Spleen (tissue), 11 donors: ENCODE results near the gene VEZT. TPM values are rescaled to one million over a fixed set of nuclear protein-coding genes. Genes with fewer than 3 reads are reported as not detected.

Experiments
- DNase-seq: peaks from one replicate; pipeline ENCODE4 v3.0.0-alpha.2; 2020
- H3K27ac ChIP-seq, 8 donors: fragments of 200-600 bp; sonication (generic) in 7 of 8; 1 replicate in 4 of 8; 2 replicates in 4 of 8; pipeline versions ENCODE4 v1.5.0 to v1.8.0; 2016 to 2021; ENCODE audit warnings: inconsistent platforms in 4 of 8, mild to moderate bottlenecking in 4 of 8, moderate library complexity in 1 of 8
- H3K27me3 ChIP-seq, 7 donors: fragments of 200-600 bp; sonication (generic) in 6 of 7; replicated peaks in 1 of 7; 1 replicate in 4 of 7; 2 replicates in 3 of 7; pipeline versions ENCODE4 v1.5.0 to v1.8.0; 2016 to 2021; ENCODE audit warnings: inconsistent platforms in 3 of 7, mild to moderate bottlenecking in 1 of 7
- H3K36me3 ChIP-seq, 6 donors: fragments of 200-600 bp; sonication (generic) in 5 of 6; 1 replicate in 4 of 6; 2 replicates in 2 of 6; pipeline versions ENCODE4 v1.5.0 to v1.8.0; 2016 to 2021; ENCODE audit warnings: inconsistent platforms in 2 of 6
- H3K4me1 ChIP-seq, 6 donors: fragments of 200-600 bp; sonication (generic) in 5 of 6; 1 replicate in 3 of 6; 2 replicates in 3 of 6; pipeline versions ENCODE4 v1.5.0 to v1.8.0; 2016 to 2021; ENCODE audit warnings: inconsistent platforms in 3 of 6
- H3K4me3 ChIP-seq, 8 donors: fragments of 200-600 bp; sonication (generic) in 7 of 8; 1 replicate in 4 of 8; 2 replicates in 4 of 8; pipeline versions ENCODE4 v1.5.0 to v1.8.0; 2016 to 2021; ENCODE audit warnings: inconsistent platforms in 4 of 8, mild to moderate bottlenecking in 4 of 8, moderate library complexity in 2 of 8
- H3K9me3 ChIP-seq, 8 donors: fragments of 200-600 bp; sonication (generic) in 7 of 8; 1 replicate in 4 of 8; 2 replicates in 4 of 8; pipeline versions ENCODE4 v1.5.0 to v1.8.0; 2016 to 2021; ENCODE audit warnings: inconsistent platforms in 4 of 8
- POLR2A ChIP-seq, 3 donors: fragments of 450-650 bp; IDR thresholded peaks; one replicate each; pipeline ENCODE4 v1.5.1; 2017; ENCODE audit warnings: antibody characterized with exemption in 3 of 3, mild to moderate bottlenecking in 1 of 3
- POLR2AphosphoS5 ChIP-seq, 3 donors: sonication (generic); formaldehyde crosslinking; IDR thresholded peaks; one replicate each; pipeline ENCODE4 v1.5.1; 2017; ENCODE audit warnings: antibody characterized with exemption in 3 of 3
- WGBS, 5 donors: extraction: QIAGEN DNeasy Blood & Tissue Kit in 3 of 5; methylation state at CpG; one replicate each; pipeline versions ENCODE4 v1.1.5 to v1.1.7; 2013 to 2018; 5-methylcytosine and 5-hydroxymethylcytosine counted together
- intact Hi-C: fragments of 100-400 bp; cut with DNase I; formaldehyde crosslinking; loops from one replicate; pipeline ENCODE4 v1.15.0; 2023; ENCODE audit warnings: low total_unique reads
- polyA plus RNA-seq, 3 donors: library from polyadenylated mRNA; stranded (reverse); fragments of 200-250 nt; gene quantifications; one replicate each; pipeline ENCODE4 v1.2.1, GENCODE V29; 2013
- total RNA-seq, 7 donors: library from RNA; depleted of rRNA in 3 of 7; stranded (reverse); fragments of >200 nt in 3 of 7; fragmentation: NEBNext Ultra II Directional in 4 of 7; extraction: Animal tissue kit (Norgen Biotek cat#: 25700) in 4 of 7; gene quantifications; one replicate each; pipeline versions ENCODE4 v1.1.0 to v1.2.1, GENCODE V29; 2016 to 2021
- TF ChIP-seq, protein P1 (sequence below), 11 experiments: fragments of 200-600 bp in 7 of 11; fragments of 450-650 bp in 4 of 11; sonication (generic) in 4 of 11; IDR thresholded peaks in 8 of 11; conservative IDR thresholded peaks in 3 of 11; 1 replicate in 7 of 11; 2 replicates in 4 of 11; pipeline versions ENCODE4 v1.4.0 to v1.8.0; 2016 to 2021; ENCODE audit warnings: antibody characterized with exemption in 11 of 11, inconsistent platforms in 4 of 11, mild to moderate bottlenecking in 1 of 11
- donor health status: healthy with polysubstance abuse.
- donor health status: DM: no; HTN: no; CAD: no; lungs with moderate emphysema.
- donor health status: DM: no; HTN: no; CAD: no.
- donor health status: Bipolar disorder and iron deficiency.
- donor health status: healthy.
- donor health status: DM: no; HTN: no; CAD: no.
- donor health status: DM: yes; HTN: yes; CAD: no.

The VEZT gene
- total and polyA plus RNA-seq, 10 donors, result 17.0 to 64.3 (median 44.8) TPM

DNA sequence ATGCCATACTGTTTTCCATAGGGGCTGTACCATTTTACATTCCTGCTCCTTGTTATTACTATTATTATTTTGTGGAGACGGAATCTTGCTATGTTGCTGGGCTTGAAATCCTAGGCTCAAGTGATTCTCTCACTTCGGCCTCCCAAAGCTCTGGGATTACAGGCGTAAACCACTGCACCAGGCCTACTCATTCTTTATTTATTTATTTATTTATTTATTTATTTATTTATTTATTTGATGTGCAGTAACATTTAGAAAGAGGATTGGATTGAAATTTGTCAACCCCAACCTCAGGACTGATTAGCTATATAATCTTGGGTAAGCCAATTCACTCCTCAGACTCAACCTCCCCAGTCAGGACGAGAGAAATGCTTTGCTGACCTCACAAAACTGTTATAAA, 107.9 kb downstream of the VEZT start:
- Histone ChIP-seq H3K4me1 (no peaks in the 10 kb centered on the region), H3K27ac (no peak overlapping the region), H3K27me3 (no peaks in the 10 kb centered on the region), H3K4me3 (no peak overlapping the region), H3K36me3 (no peaks in the 10 kb centered on the region), H3K9me3 (no peaks in the 10 kb centered on the region)
- WGBS, 5 donors, result 90 to 98% (median 92%) methylated on average over 4 of the region's 4 CpGs
- TF ChIP-seq POLR2AphosphoS5 (IDR thresholded peaks at IDR 0.05) (no peak), POLR2A (IDR thresholded peaks at IDR 0.05) (no peak)
- TF ChIP-seq, protein P1, sequence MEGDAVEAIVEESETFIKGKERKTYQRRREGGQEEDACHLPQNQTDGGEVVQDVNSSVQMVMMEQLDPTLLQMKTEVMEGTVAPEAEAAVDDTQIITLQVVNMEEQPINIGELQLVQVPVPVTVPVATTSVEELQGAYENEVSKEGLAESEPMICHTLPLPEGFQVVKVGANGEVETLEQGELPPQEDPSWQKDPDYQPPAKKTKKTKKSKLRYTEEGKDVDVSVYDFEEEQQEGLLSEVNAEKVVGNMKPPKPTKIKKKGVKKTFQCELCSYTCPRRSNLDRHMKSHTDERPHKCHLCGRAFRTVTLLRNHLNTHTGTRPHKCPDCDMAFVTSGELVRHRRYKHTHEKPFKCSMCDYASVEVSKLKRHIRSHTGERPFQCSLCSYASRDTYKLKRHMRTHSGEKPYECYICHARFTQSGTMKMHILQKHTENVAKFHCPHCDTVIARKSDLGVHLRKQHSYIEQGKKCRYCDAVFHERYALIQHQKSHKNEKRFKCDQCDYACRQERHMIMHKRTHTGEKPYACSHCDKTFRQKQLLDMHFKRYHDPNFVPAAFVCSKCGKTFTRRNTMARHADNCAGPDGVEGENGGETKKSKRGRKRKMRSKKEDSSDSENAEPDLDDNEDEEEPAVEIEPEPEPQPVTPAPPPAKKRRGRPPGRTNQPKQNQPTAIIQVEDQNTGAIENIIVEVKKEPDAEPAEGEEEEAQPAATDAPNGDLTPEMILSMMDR (IDR thresholded peaks at IDR 0.05 in 8 of 11, conservative IDR thresholded peaks at IDR 0.05 in 3 of 11), result no peak
- intact Hi-C loops, result no loop called here
- DNase-seq, result no peak

DNA sequence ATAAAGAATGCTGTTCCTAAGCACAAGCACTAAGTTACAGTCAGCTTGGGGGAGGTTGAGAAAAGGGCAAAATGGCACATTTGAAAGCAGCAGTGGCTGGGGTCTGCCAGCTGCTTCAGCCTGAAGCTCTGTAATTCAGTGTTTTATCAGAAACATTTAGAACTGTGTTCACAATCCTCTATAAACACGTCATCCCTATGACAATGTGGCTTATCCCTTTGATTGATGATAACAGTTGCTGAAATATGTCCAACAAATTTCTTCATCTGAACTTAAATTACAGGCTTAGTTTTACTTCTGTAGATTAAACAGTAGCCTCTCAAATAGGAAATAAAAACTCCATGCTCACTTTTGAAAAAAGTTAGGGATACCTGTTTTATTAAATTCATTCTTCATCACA, 108.8 kb downstream of the VEZT start:
- Histone ChIP-seq H3K27me3 (no peaks in the 10 kb centered on the region), H3K4me3 (no peak overlapping the region), H3K4me1 (no peaks in the 10 kb centered on the region), H3K27ac (no peak overlapping the region), H3K36me3 (no peaks in the 10 kb centered on the region), H3K9me3 (no peaks in the 10 kb centered on the region)
- no peak for DNase-seq
- TF ChIP-seq, protein P1 (IDR thresholded peaks at IDR 0.05 in 8 of 11, conservative IDR thresholded peaks at IDR 0.05 in 3 of 11), result no peak
- TF ChIP-seq POLR2AphosphoS5 (IDR thresholded peaks at IDR 0.05) (no peak), POLR2A (IDR thresholded peaks at IDR 0.05) (no peak)
- 46 to 74% (median 59%) methylated on average over 1 of the region's 1 CpG for WGBS, 5 donors
- intact Hi-C loops, result no loop called here

DNA sequence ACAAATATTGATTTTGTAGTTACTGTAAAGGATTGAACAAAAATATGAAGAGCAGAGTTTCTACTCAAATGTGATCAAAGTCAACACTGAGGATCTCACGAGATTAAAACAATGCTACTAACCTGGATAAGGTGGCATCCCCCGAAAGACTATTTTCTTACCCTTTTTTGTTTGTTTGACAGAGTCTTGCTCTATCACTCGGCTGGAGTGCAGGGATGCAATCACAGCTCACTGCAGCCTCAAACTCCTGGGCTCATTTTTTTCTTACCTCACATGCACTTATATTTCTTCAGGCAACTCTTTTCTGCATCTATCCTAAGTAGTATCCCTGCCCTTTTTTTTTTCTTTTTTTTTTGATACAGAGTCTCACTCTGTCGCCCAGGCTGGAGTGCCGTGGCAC, 109.2 kb downstream of the VEZT start:
- WGBS, 5 donors, result 86 to 97% (median 93%) methylated on average over 5 of the region's 5 CpGs
- no peak for DNase-seq
- TF ChIP-seq POLR2A (IDR thresholded peaks at IDR 0.05), result no peak
- TF ChIP-seq, protein P1 (IDR thresholded peaks at IDR 0.05 in 8 of 11, conservative IDR thresholded peaks at IDR 0.05 in 3 of 11), result no peak
- no peak for TF ChIP-seq POLR2AphosphoS5 (IDR thresholded peaks at IDR 0.05)
- no peaks in the 10 kb centered on the region for H3K4me1 ChIP-seq
- intact Hi-C loops, result no loop called here
- no peak overlapping the region for H3K27ac ChIP-seq
- no peak overlapping the region for H3K4me3 ChIP-seq
- H3K27me3 ChIP-seq, result no peaks in the 10 kb centered on the region
- H3K36me3 ChIP-seq, result no peaks in the 10 kb centered on the region
- no peaks in the 10 kb centered on the region for H3K9me3 ChIP-seq

DNA sequence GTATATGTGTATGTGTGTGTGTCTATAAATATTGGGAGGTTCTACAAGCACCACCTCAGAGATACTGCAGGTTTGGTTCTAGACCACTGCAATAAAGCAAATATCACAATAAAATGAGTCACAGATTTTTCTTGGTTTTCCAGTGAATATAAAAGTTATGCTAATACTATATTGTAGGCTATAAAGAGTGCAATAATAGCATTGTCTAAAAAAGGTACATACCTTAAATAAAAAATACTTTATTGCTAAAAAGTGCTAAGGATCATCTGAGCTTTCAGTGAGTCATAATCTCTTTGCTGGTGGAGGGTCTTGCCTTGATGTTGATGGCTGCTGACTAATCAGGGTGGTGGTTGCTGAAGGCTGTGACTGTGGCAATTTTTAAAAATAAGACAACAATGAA, 111.1 kb downstream of the VEZT start:
- TF ChIP-seq POLR2AphosphoS5 (IDR thresholded peaks at IDR 0.05), result no peak
- TF ChIP-seq POLR2A (IDR thresholded peaks at IDR 0.05), result no peak
- TF ChIP-seq, protein P1 (IDR thresholded peaks at IDR 0.05 in 8 of 11, conservative IDR thresholded peaks at IDR 0.05 in 3 of 11), result no peak
- Histone ChIP-seq H3K36me3 (no peaks in the 10 kb centered on the region), H3K27me3 (no peaks in the 10 kb centered on the region), H3K9me3 (no peaks in the 10 kb centered on the region), H3K4me1 (no peaks in the 10 kb centered on the region), H3K27ac (no peak overlapping the region), H3K4me3 (no peak overlapping the region)
- DNase-seq, result no peak
- intact Hi-C loops, result no loop called here
